HTR-8/SVneo (cell line): ENCODE results near the gene SDF2L1.
"Not testable (repeated sequence)": the region's sequence is repeated elsewhere in the genome, so short reads cannot be mapped to it uniquely, and the experiment has no call there.

Source experiments
- DNase-seq: peaks from one replicate; pipeline ENCODE4 v3.0.0; 2011; ENCODE audit warnings: low spot score, mixed read lengths; ENCODE audit not compliant: insufficient read length
- FAIRE-seq: peaks from 2 replicates; lab custom pipeline; 2011; peaks lifted over from hg19 to GRCh38; lab: Jason Lieb, UNC

Gene SDF2L1

DNA sequence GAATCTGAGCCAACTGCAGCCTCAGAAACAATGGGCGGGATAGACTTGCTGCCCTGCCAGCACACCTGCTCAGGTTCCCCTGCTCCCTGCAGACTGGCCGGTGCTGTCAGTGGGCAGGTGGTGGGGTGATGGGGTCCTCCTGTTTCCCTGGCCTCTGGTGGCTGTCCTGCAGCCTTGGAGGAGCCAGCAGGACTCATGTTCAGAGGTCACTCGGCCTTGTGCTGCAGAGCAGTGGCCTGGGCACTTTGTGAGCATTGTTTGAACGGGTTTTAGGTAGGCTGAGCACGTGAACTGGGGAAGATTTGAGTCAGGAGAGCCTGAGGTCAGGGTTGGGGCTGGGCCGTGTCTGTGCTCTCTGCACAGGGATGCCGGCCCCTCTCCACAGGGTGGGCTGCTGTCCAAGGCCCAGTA, 41.3 kb downstream of the SDF2L1 start:
- DNase-seq (no peak), FAIRE-seq (no peak)

DNA sequence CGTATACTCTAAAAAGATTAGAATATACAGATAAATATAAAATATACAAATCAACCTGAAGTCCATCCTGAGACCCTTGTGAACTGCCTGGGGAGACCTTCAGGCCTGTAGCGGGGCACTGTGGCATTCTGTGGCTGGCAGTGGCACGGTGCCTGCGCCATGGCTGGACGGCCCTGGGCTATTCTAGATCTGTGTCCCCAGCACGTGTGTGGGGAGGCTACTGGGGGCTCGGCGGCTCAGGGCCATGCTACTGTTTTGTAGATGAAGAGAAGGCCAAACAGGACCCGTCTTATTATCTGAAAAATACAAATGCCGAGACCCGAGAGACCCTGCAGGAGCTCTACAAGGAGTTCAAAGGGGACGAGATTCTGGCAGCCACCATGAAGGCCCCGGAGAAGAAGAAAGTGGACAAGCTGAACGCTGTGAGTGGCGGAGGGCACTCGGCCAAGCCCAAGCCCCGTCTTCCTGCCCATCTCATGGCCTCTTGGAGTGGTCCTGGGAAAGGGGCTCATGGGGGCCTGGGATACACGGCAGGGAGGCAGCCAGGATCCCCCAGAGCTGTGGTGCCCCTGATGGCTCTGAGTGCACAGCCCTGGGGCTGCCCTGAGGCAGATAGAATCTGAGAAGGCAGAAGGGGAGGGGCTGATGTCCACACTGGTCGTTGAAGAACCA, 42.5 kb downstream of the SDF2L1 start:
- FAIRE-seq (no peak), DNase-seq (no peak)

GRCh38 chr22:21685164-21685513, 43.0 kb downstream of the SDF2L1 start:
- DNase-seq (no peak), FAIRE-seq (no peak)

GRCh38 chr22:21686193-21686608, 44.1 kb downstream of the SDF2L1 start:
- DNase-seq = no peak
- no peak for FAIRE-seq

- DNase-seq = no peak
- no peak for FAIRE-seq
Observed at GRCh38 chr22:21686634-21687393, 44.7 kb downstream of the SDF2L1 start.

- DNase-seq (no peak), FAIRE-seq (no peak)
Observed at GRCh38 chr22:21687685-21688259, 45.7 kb downstream of the SDF2L1 start.

- FAIRE-seq (no peak), DNase-seq (no peak)
Observed at GRCh38 chr22:21688341-21688705, 46.2 kb downstream of the SDF2L1 start.

- no peak for DNase-seq
- no peak for FAIRE-seq
Observed at GRCh38 chr22:21688706-21689381, 46.7 kb downstream of the SDF2L1 start.

- DNase-seq (no peak), FAIRE-seq (no peak)
Observed at GRCh38 chr22:21690401-21690801, 48.3 kb downstream of the SDF2L1 start.

GRCh38 chr22:21691816-21692215, 49.7 kb downstream of the SDF2L1 start:
- DNase-seq = no peak
- no peak for FAIRE-seq

DNA sequence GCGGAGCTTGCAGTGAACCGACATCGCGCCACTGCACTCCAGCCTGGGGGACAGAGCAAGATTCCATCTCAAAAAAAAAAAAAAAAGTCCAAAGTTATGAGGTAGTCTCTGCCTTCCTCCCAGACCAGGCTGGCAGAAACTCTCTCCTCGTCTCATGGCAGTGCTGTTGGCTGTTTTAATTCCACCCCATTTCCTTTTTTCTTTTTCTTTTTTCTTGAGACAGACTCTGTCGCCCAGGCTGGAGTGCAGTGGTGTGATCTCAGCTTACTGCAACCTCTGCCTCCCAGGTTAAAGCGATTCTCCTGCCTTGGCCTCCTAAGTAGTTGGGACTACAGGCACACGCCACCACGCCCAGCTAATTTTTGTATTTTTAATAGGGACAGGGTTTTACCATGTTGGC, 50.8 kb downstream of the SDF2L1 start:
- not testable (repeated sequence) for DNase-seq, FAIRE-seq

DNA sequence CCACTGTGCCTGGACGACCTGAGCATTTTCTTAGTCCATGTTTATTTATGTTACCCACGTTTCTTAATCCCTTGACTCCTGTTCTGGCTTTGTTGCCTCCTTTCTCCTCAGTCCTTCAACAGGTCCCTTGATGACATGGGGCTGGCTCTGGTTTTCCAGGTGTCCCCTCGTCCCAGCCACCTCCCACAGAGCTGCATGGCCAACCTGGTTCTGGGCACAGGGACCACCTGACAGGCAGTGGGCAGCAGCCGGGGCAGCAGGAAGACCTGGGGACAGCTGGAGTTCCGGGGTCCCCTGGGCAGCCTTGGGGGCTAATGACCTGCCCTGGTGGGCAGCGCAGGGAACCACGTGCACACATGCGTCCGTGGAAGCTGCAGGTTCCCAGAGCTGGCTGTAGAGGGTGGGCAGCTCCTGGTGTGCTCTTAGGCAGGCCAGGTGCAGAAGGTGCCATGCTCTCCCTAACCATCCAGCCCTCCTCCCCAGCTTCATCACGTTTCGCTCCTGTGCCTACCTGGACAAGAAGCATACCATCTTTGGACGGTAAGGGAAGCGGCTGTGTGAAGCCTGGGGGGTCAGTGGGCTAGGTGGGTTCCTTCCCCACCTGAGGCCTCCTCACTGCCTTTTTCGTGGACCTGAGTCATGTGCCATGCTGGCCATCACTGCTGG, 51.4 kb downstream of the SDF2L1 start:
- no peak for FAIRE-seq

More for the DNA sequence above, 51.4 kb downstream of the SDF2L1 start:
- no peak for DNase-seq
